ENCODE data around the gene FANK1.
"Not testable (repeated sequence)": the region's sequence is repeated elsewhere in the genome, so short reads cannot be mapped to it uniquely, and the experiment has no call there.

FANK1 gene

DNA sequence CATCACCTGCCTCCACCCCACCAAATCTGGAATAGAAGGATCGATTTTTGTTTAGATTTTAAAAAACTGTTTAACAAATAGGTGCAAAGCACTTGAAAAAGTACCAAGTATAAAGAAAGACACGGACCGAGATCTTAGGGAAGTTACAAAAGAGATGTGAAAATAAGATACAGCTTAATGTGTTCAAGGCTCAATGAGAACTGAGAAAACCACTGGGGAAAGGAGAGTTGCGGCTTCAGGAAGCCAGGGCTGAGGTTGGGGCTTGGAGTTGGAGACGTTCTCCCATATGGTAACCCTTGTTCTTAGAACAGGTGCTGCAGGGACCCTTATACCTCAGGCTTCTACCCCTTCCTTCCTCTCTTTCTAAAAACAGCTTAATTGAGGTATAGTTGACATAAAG lies 140.2 kb downstream of the FANK1 start:
- DNase-seq = no peak

DNA sequence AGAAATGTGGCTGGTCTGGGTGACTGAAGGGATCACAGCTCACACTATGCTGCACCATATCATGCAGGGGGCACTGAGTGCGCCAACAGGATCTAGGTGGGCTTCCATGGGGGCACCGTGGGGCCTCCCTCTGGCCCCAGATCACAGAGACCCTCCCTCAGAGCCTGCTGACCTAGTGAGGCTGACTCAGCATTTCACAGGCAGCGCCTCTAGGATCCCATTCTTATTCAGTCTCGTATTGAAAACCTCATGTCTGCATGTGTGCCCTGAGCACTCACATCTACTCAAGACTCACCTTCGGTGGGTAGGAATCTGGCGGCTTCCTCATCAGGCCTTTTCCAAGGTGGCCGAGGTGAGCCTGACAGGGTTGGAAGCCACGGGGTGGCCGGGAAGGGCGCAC lies 141.6 kb downstream of the FANK1 start:
- no peak for DNase-seq

- no peak for DNase-seq
Measured at GRCh38 chr10:126041117-126041516, 144.8 kb downstream of the FANK1 start.

GRCh38 chr10:126041804-126042231 lies 145.5 kb downstream of the FANK1 start:
- peak; percentile 92 for DNase-seq

- no peak for DNase-seq
Measured at GRCh38 chr10:126042354-126042753, 146.0 kb downstream of the FANK1 start.

DNA sequence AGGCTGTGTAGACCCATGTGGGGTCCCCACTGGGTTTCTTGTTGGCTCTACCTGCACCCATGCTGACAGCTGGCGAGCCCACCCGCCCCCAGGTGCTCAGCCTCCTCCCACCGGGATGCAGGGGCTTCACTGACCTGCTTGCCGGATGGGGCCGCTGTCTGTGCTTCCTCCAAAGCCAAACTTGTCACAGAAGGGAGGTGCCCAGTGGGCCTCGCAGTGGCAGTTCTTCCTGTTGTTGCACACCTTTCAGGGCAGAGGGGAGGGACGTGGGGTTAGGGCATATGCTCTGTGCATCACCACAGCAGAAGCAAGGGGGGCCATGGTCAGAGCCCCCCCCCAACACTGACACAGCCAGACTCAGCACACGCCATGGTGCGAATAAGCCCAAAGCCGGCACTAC lies 146.5 kb downstream of the FANK1 start:
- no peak for DNase-seq

DNA sequence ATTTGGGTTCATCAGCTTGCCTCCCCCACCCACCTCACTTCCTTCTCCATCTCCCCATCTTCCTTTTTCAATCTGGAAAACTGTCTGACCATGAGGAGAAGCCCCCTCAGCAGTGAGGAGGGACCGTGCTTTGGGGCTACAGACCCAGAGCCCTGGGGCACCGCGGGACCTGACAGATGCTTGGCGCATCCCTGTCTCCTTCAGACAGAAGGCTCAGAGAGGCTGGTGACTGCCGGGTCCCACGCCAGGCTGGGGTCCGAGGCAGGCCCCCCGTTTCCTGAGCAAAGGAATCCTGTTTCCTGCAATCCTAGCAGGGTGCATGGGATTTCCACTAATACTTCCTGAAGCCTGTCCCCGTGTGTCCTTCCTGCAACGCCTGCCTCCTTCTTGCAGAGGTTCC lies 147.0 kb downstream of the FANK1 start:
- no peak for DNase-seq

DNA sequence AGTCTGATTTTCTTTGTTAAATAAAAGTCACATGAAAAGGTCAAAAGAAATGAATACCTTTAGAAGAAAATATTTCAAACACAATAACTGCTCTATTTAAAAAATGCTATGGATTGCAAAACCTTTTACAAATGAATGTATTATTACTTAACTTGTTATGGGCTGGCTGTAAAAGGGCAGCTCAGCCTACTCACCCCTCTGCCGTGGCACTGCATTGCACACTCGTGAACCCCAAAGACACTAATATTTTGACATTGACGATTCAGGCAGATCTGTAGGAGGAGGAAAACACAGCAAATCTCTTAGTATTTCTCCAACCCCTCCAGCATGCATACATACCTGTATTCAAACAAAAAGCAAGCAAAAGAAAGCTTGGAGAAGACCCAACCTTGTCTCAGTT lies 149.5 kb downstream of the FANK1 start:
- DNase-seq = no peak

GRCh38 chr10:126046831-126047230 lies 150.5 kb downstream of the FANK1 start:
- no peak for DNase-seq

DNA sequence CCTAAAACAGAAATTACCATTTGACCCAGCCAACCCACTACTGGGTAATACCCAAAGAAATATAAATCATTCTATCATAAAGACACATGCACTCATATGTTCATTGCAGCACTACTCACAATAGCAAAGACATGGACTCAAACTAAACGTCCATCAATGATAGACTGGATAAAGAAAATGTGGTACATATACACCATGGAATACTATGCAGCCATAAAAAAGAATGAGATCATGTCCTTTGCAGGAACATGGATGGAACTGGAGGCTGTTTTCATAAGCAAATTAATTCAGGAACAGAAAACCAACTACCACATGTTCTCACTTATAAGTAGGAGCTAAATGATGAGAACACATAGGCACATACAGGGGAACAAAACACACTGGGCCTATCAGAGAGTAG lies 151.4 kb downstream of the FANK1 start:
- not testable (repeated sequence) for DNase-seq

GRCh38 chr10:126049759-126050700 lies 153.7 kb downstream of the FANK1 start:
- DNase-seq = peak; percentile 67

DNA sequence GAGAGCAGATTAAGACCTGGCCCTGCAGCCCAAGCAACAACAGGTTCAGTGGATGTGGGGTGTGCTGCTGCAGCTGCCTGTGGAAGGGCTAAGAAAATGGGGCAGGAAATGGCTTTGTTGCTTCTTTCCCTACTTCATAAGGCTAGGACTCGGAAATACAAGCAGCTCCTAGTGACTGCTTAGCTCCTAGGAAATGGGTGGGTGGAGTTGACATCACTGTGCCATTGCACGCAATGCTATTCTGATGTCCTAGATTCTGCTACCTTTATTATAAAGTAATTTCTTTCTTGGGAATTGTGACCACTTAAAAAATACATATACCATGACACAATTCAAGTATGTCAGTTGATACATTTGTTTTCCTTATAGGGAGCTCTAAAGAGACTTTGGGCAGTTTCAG lies 155.8 kb downstream of the FANK1 start:
- no peak for DNase-seq

DNA sequence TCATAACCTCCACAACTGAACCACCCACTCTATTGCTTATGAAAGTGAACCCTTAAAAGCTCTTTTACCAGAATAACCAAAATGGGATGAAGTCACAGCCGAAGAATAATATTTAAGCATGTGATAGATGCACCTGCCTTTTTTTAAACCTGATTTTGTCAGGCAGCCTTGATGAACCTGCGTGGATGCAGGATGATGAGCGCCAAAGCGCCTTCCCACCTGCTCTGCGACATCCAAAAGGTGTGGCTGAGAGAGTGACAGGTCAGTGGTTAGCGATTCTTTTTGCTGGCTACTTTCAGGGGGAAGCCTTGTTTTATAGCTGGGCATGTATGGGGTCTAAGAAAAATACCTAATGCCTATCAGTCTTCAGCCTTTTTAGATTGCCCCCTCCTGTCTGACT lies 157.8 kb downstream of the FANK1 start:
- no peak for DNase-seq

DNA sequence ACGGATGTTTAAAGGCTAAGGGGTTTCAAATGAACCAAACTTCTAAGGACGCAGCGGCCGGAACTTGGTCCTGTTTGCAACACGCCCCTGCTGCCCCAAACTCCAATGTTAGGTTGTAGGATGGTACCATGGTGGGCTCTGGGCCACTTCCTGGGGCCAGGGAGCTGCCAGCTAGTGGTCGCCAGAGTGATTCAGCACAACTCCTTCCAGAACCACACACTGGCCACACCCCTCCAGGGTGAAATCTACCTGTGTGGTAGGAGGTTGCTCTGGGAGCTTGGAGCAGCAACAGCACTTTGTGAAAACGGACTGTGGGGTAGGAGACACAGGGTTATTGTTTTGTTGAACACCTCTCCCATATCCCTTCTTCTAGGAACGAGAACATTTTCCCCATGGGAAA lies 161.1 kb downstream of the FANK1 start:
- DNase-seq = no peak

DNA sequence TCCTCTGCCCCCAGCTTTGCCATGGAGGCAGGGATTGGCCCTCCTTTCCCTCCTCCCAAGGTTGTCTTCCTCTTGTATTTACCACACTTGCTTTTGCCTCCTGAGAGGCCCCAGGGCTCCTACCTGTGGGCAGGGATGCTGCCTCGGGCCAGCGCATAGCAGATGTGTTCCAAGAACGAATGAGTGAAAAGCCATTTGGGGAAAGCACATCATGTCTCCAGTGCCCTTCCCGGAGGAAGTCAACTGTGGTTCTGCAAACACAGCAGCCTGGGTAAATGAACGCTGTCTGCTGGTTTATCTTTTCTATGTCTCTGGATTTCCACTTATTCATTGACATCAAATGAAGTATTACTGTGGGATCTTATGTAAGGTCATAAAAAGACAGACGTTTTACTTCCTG lies 161.7 kb downstream of the FANK1 start:
- DNase-seq = no peak

GRCh38 chr10:126058507-126058906 lies 162.1 kb downstream of the FANK1 start:
- no peak for DNase-seq

Measured in femur (tissue), 1 donor.